Astrocyte of the hippocampus (primary cell): ENCODE results near the gene NAB2.
"Not testable (repeated sequence)": the region's sequence is repeated elsewhere in the genome, so short reads cannot be mapped to it uniquely, and the experiment has no call there.

ENCODE experiments used
- DNase-seq: peaks from one replicate; pipeline ENCODE4 v3.0.0; 2011; ENCODE audit warnings: low read depth, low spot score

NAB2 gene

GRCh38 chr12:57069523-57069922 lies 19.4 kb upstream of the NAB2 start:
- DNase-seq, result peak; percentile 87

GRCh38 chr12:57072661-57073060 lies 16.3 kb upstream of the NAB2 start:
- peak; percentile 34 for DNase-seq

- DNase-seq, result not testable (repeated sequence)
These were observed 15.1 kb upstream of the NAB2 start for GRCh38 chr12:57073566-57074450.

GRCh38 chr12:57078519-57079404 lies 10.2 kb upstream of the NAB2 start, which contains the start of gene NEMP1:
Gene NEMP1, minus strand, starts transcription at chr12:57078791. Its CDS starts 46 bp downstream, at chr12:57078745.
- DNase-seq, result peak; percentile 100

DNA sequence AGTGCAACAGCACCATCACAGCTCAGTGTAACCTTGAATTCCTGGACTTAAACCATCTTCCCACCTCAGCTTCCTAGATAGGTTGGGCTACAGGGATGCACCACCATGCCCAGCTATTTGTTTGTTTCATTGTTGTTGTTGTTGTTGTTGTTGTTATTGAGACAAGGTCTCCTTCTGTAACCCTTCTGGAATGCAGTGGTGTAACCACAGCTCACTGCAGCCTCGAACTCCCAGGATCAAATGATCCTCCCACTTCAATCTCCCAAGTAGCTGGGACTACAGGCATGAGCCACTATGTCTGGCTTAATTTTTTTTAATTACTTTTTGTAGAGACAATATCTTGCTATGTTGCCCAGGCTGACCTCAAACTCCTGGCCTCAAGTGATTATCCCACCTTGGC lies 9.1 kb upstream of the NAB2 start:
- no peak for DNase-seq

GRCh38 chr12:57080855-57081254 lies 8.1 kb upstream of the NAB2 start:
- DNase-seq, result no peak

DNA sequence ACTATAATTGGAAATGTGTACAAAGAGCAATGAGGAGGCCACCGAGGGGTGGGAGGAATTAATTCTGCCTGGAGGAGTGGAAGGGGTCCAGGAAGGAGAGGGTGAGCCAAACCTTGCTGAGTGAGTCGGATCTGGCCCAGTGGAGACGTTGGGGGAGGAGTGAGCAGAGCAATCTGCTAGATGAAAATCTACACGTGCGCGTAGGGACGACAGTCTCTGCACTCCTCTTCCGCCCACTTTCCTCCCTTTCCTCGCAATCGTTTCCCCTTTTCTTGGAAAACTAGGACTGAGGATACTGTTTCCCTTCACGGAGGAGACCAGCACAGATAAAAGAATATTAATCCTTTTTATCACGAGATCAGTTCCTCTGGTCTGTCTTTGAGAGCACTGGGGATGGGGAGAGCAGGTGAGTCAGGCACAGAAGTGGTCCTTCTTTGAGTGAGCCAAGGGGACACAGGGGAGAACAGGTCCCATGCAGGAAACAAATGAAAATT lies 2.9 kb upstream of the NAB2 start:
- DNase-seq, result peak; percentile 68

- peak; percentile 88 for DNase-seq
These were observed 2.4 kb upstream of the NAB2 start for GRCh38 chr12:57086493-57087009.

- peak; percentile 90 for DNase-seq
These were observed 1.8 kb upstream of the NAB2 start for GRCh38 chr12:57087010-57087690.

- DNase-seq, result peak; percentile 93
These were observed 1.1 kb upstream of the NAB2 start for GRCh38 chr12:57087691-57088353.

GRCh38 chr12:57089271-57090245 lies 644 bp downstream of the NAB2 start:
- DNase-seq, result peak; percentile 77

- no peak for DNase-seq
These were observed 1.6 kb downstream of the NAB2 start for GRCh38 chr12:57090490-57090889.

DNA sequence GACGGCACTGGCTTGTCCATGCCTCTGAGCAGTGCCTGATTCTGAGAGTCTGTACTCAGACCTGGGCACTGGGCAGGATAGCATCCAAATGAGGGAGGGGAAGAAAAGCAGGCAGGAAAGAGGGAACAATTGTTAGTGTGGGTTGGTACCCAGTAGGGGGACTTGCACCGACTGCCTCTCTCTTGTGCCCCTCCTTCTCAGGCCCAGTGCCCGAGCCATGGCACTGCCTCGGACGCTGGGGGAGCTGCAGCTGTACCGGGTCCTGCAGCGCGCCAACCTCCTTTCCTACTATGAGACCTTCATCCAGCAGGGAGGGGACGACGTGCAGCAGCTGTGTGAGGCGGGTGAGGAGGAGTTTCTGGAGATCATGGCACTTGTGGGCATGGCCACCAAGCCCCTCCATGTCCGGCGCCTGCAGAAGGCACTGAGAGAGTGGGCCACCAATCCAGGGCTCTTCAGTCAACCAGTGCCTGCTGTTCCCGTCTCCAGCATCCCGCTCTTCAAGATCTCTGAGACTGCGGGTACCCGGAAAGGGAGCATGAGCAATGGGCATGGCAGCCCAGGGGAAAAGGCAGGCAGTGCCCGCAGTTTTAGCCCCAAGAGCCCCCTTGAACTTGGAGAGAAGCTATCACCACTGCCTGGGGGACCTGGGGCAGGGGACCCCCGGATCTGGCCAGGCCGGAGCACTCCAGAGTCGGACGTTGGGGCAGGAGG lies 2.2 kb downstream of the NAB2 start:
- peak; percentile 55 for DNase-seq

GRCh38 chr12:57091638-57092528 lies 3.0 kb downstream of the NAB2 start:
- no peak for DNase-seq

DNA sequence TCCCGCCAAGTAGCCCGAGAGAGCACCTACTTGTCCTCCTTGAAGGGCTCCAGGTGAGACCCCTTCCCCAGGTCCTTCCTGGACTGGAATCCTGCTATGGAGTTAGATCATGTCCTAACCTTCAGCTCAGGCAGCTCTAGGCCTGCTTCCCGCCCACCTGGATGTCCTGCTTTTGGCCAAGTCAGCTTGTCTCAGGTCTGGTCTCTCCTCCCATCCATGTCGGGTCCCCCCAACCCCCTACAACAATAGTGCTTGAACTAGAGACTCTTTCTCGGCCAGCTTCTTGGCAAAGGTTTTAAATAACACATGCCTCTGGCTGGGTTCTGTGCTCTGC lies 3.6 kb downstream of the NAB2 start:
- no peak for DNase-seq

GRCh38 chr12:57092876-57093414 lies 4.0 kb downstream of the NAB2 start:
- DNase-seq, result no peak

- DNase-seq, result peak; percentile 86
These were observed 4.7 kb downstream of the NAB2 start for GRCh38 chr12:57093415-57094207.
